ENCODE measurements around the gene CEPT1. TPM values are rescaled to one million over a fixed set of nuclear protein-coding genes. Genes with fewer than 3 reads are reported as not detected.

CEPT1 gene
- total RNA-seq, 1 donor from 2014 or later, result 37.8 TPM

GRCh38 chr1:111204201-111204982 is 64.4 kb downstream of the CEPT1 start:
- peak overlapping the region; percentile 70 to 77 for H3K4me3 ChIP-seq
- DNase-seq (ENCODE audit: extremely low spot score in 2 of 2), result no peak
- intact Hi-C loops (cut with DNase I), result no loop called here
- TF ChIP-seq CTCF (IDR thresholded peaks at IDR 0.05), result no peak
- peak in 1 of 2 donors; percentile 43 for TF ChIP-seq POLR2A (IDR thresholded peaks at IDR 0.05)
- peak in 1 of 2 donors; percentile 62 for TF ChIP-seq POLR2AphosphoS5 (IDR thresholded peaks at IDR 0.05; ENCODE audit: insufficient read depth in 1 of 2, low read depth in 1 of 2)
- H3K4me1 ChIP-seq, result peaks cover 37% of the 10 kb centered on the region
- no peaks in the 10 kb centered on the region for H3K9me3 ChIP-seq
- no peaks in the 10 kb centered on the region for H3K36me3 ChIP-seq
- no peaks in the 10 kb centered on the region for H3K27me3 ChIP-seq
- H3K27ac ChIP-seq, result peak overlapping the region; percentile 78

- no peaks in the 10 kb centered on the region for H3K27me3 ChIP-seq
- intact Hi-C loops (cut with DNase I), result no loop called here
- peak overlapping the region in 1 of 2 donors; percentile 77 for H3K4me3 ChIP-seq
- no peak for TF ChIP-seq POLR2AphosphoS5 (IDR thresholded peaks at IDR 0.05; ENCODE audit: insufficient read depth in 1 of 2, low read depth in 1 of 2)
- no peak for TF ChIP-seq CTCF (IDR thresholded peaks at IDR 0.05)
- no peak for TF ChIP-seq POLR2A (IDR thresholded peaks at IDR 0.05)
- H3K9me3 ChIP-seq, result no peaks in the 10 kb centered on the region
- H3K36me3 ChIP-seq, result no peaks in the 10 kb centered on the region
- H3K27ac ChIP-seq, result peak overlapping the region; percentile 78
- no peak for DNase-seq (ENCODE audit: extremely low spot score in 2 of 2)
- H3K4me1 ChIP-seq, result peaks cover 37% of the 10 kb centered on the region
These were observed 65.1 kb downstream of the CEPT1 start for GRCh38 chr1:111204983-111205713.

- TF ChIP-seq POLR2A (IDR thresholded peaks at IDR 0.05) (no peak), POLR2AphosphoS5 (IDR thresholded peaks at IDR 0.05; ENCODE audit: insufficient read depth in 1 of 2, low read depth in 1 of 2) (no peak), CTCF (IDR thresholded peaks at IDR 0.05) (no peak)
- Histone ChIP-seq H3K9me3 (no peaks in the 10 kb centered on the region), H3K27me3 (no peaks in the 10 kb centered on the region), H3K36me3 (no peaks in the 10 kb centered on the region), H3K4me1 (peaks cover 37% of the 10 kb centered on the region), H3K27ac (no peak overlapping the region), H3K4me3 (no peak overlapping the region)
- no peak for DNase-seq (ENCODE audit: extremely low spot score in 2 of 2)
- intact Hi-C loops (cut with DNase I), result no loop called here
These were observed 65.7 kb downstream of the CEPT1 start for GRCh38 chr1:111205714-111206050.

GRCh38 chr1:111208921-111209320 is 68.9 kb downstream of the CEPT1 start:
- DNase-seq (ENCODE audit: extremely low spot score in 2 of 2), result no peak
- no peak for TF ChIP-seq POLR2AphosphoS5 (IDR thresholded peaks at IDR 0.05; ENCODE audit: insufficient read depth in 1 of 2, low read depth in 1 of 2)
- H3K27me3 ChIP-seq, result no peaks in the 10 kb centered on the region
- no peak overlapping the region for H3K27ac ChIP-seq
- H3K36me3 ChIP-seq, result no peaks in the 10 kb centered on the region
- H3K4me3 ChIP-seq, result no peak overlapping the region
- intact Hi-C loops (cut with DNase I), result no loop called here
- H3K9me3 ChIP-seq, result no peaks in the 10 kb centered on the region
- H3K4me1 ChIP-seq, result peaks cover 10% of the 10 kb centered on the region

GRCh38 chr1:111209622-111210021 is 69.6 kb downstream of the CEPT1 start:
- H3K27me3 ChIP-seq, result no peaks in the 10 kb centered on the region
- no peak for DNase-seq (ENCODE audit: extremely low spot score in 2 of 2)
- no peaks in the 10 kb centered on the region for H3K36me3 ChIP-seq
- H3K27ac ChIP-seq, result no peak overlapping the region
- H3K4me1 ChIP-seq, result peaks cover 8% of the 10 kb centered on the region
- no peaks in the 10 kb centered on the region for H3K9me3 ChIP-seq
- intact Hi-C loops (cut with DNase I), result no loop called here
- TF ChIP-seq POLR2A (IDR thresholded peaks at IDR 0.05) (no peak), POLR2AphosphoS5 (IDR thresholded peaks at IDR 0.05; ENCODE audit: insufficient read depth in 1 of 2, low read depth in 1 of 2) (no peak), CTCF (IDR thresholded peaks at IDR 0.05) (no peak)
- no peak overlapping the region for H3K4me3 ChIP-seq
